C4-2B (cell line): ENCODE measurements around the gene SMURF1.

Experiments
- CTCF ChIP-seq: fragments of 450-650 bp; conservative IDR thresholded peaks from 2 replicates; pipeline ENCODE4 v1.5.1; 2017; ENCODE audit warnings: mild to moderate bottlenecking
- ZFX ChIP-seq: fragments of 450-650 bp; IDR thresholded peaks from 2 replicates; pipeline ENCODE4 v1.6.1; 2017

- TF ChIP-seq CTCF (no peak), ZFX (no peak)
Observed at GRCh38 chr7:98988641-98989040, 155.3 kb downstream of the SMURF1 start.
